IMR-90 (cell line): ENCODE results near the gene KIF1A. TPM values are rescaled to one million over a fixed set of nuclear protein-coding genes. Genes with fewer than 3 reads are reported as not detected.
"Not testable (repeated sequence)": the region's sequence is repeated elsewhere in the genome, so short reads cannot be mapped to it uniquely, and the experiment has no call there.

Experiments used
- ATAC-seq: fragments of 200-7000 bp; cut with Tn5 transposase; 2 replicates; pipeline ENCODE4 v1.9.1; 2020; ENCODE audit warnings: low read depth, mild to moderate bottlenecking, moderate library complexity
- BruUV-seq: library from RNA; stranded (reverse); fragments of 400-500 nt; replicated peaks from 2 replicates; lab custom pipeline; 2021; lab: Mats Ljungman, UMichigan
- CTCF ChIA-PET: fragments of 300-600 bp; formaldehyde crosslinking; extraction: SDS; loops from one replicate; lab custom pipeline; 2021; ENCODE audit warnings: antibody characterized with exemption; lab: Yijun Ruan, JAX
- POLR2A ChIA-PET: fragments of 300-600 bp; sonication (Branson Sonifier 250); formaldehyde crosslinking; loops from one replicate; lab custom pipeline; 2022; ENCODE audit warnings: antibody characterized with exemption; ENCODE audit not compliant: unreplicated experiment; lab: Charles Lee
- DNase-seq: peaks from one replicate; pipeline ENCODE4 v3.0.0; 2013
- H2AFZ ChIP-seq: replicated peaks from 2 replicates; pipeline ENCODE3; 2013; ENCODE audit warnings: low read length, mild to moderate bottlenecking; ENCODE audit not compliant: poor library complexity
- H2AK5ac ChIP-seq: 2 replicates; pipeline ENCODE4 v1.6.1; 2013; ENCODE audit warnings: low read depth, low read length, inconsistent platforms
- H2AK9ac ChIP-seq: replicated peaks from 2 replicates; pipeline ENCODE3; 2013; ENCODE audit warnings: mild to moderate bottlenecking, low read depth, low read length, moderate library complexity; ENCODE audit not compliant: poor library complexity
- H2BK120ac ChIP-seq: 2 replicates; pipeline ENCODE4 v1.6.1; 2013; ENCODE audit warnings: low read depth, low read length, inconsistent platforms
- H2BK15ac ChIP-seq: 3 replicates; pipeline ENCODE4 v1.6.1; 2013; ENCODE audit warnings: low read depth, low read length, inconsistent platforms
- H2BK20ac ChIP-seq: 2 replicates; pipeline ENCODE4 v1.6.1; 2013; ENCODE audit warnings: low read depth, mild to moderate bottlenecking, inconsistent platforms, low read length, moderate library complexity
- H2BK5ac ChIP-seq: 2 replicates; pipeline ENCODE4 v1.6.1; 2013; ENCODE audit warnings: mild to moderate bottlenecking, low read depth, low read length, inconsistent platforms; ENCODE audit not compliant: poor library complexity, severe bottlenecking
- H3K14ac ChIP-seq: replicated peaks from 2 replicates; pipeline ENCODE4 v1.6.1; 2013; ENCODE audit warnings: low read depth, low read length, inconsistent platforms
- H3K18ac ChIP-seq: 2 replicates; pipeline ENCODE4 v1.6.1; 2013; ENCODE audit warnings: low read depth, low read length, control low read depth
- H3K23ac ChIP-seq: 2 replicates; pipeline ENCODE4 v1.6.1; 2013; ENCODE audit warnings: low read depth, low read length, inconsistent platforms
- H3K27ac ChIP-seq: 2 replicates; pipeline ENCODE4 v1.5.1; 2013; ENCODE audit warnings: mild to moderate bottlenecking, control low read depth, low read length; ENCODE audit not compliant: insufficient read depth
- H3K27me3 ChIP-seq: 2 replicates; pipeline ENCODE4 v1.6.1; 2013; ENCODE audit warnings: low read length; ENCODE audit not compliant: control insufficient read depth, insufficient read depth
- H3K36me3 ChIP-seq: 2 replicates; pipeline ENCODE4 v1.6.1; 2013; ENCODE audit warnings: low read length, mixed read lengths; ENCODE audit not compliant: control insufficient read depth, insufficient read depth
- H3K4ac ChIP-seq: 2 replicates; pipeline ENCODE4 v1.6.1; 2013; ENCODE audit warnings: low read depth, low read length, inconsistent platforms
- H3K4me1 ChIP-seq: 2 replicates; pipeline ENCODE4 v1.6.1; 2013; ENCODE audit warnings: low read length, mixed read lengths; ENCODE audit not compliant: control insufficient read depth, insufficient read depth
- H3K4me2 ChIP-seq: 2 replicates; pipeline ENCODE4 v1.6.1; 2013; ENCODE audit warnings: low read depth, mild to moderate bottlenecking, control low read depth, low read length, moderate library complexity
- H3K4me3 ChIP-seq: 2 replicates; pipeline ENCODE4 v1.5.1; 2013; ENCODE audit warnings: low read depth, mild to moderate bottlenecking, control low read depth, low read length, moderate library complexity; ENCODE audit not compliant: insufficient read depth
- H3K56ac ChIP-seq: 2 replicates; pipeline ENCODE4 v1.6.1; 2013; ENCODE audit warnings: low read length, inconsistent platforms; ENCODE audit not compliant: insufficient read depth; ENCODE audit errors: extremely low read depth
- H3K79me1 ChIP-seq, 2 experiments: 2 replicates each; pipeline ENCODE4 v1.6.1; 2013; ENCODE audit warnings: low read length in 2 of 2, inconsistent platforms in 1 of 2, low read depth in 1 of 2
- H3K9ac ChIP-seq: 2 replicates; pipeline ENCODE4 v1.6.1; 2013; ENCODE audit warnings: low read depth, low read length, control low read depth
- H3K9me1 ChIP-seq: 2 replicates; pipeline ENCODE4 v1.6.1; 2013; ENCODE audit warnings: low read length, inconsistent platforms; ENCODE audit not compliant: insufficient read depth
- H3K9me3 ChIP-seq: 2 replicates; pipeline ENCODE4 v1.6.1; 2013; ENCODE audit warnings: low read length; ENCODE audit not compliant: control insufficient read depth, insufficient read depth
- H4K20me1 ChIP-seq: 2 replicates; pipeline ENCODE4 v1.6.1; 2013; ENCODE audit warnings: low read length, inconsistent platforms; ENCODE audit not compliant: insufficient read depth
- H4K5ac ChIP-seq: 2 replicates; pipeline ENCODE4 v1.6.1; 2013; ENCODE audit warnings: mild to moderate bottlenecking, low read depth, low read length, control low read depth
- H4K8ac ChIP-seq, 2 experiments: 2 replicates each; pipeline ENCODE4 v1.6.1; 2013; ENCODE audit warnings: low read depth in 2 of 2, low read length in 2 of 2, control low read depth in 1 of 2, inconsistent platforms in 1 of 2
- H4K91ac ChIP-seq: 2 replicates; pipeline ENCODE4 v1.6.1; 2013; ENCODE audit warnings: low read depth, low read length, inconsistent platforms; ENCODE audit not compliant: insufficient read depth
- WGBS, 2 experiments: methylation state at CpG; one replicate each; pipeline versions ENCODE4 v1.1.5 to v1.1.7; 2013; ENCODE audit warnings: missing lambda C conversion rate in 2 of 2; ENCODE audit not compliant: insufficient read length in 1 of 2; ENCODE audit errors: extremely low coverage in 2 of 2; 5-methylcytosine and 5-hydroxymethylcytosine counted together
- dilution Hi-C: fragments of 300-500 bp; cut with HindIII; formaldehyde crosslinking; loops from one replicate; pipeline ENCODE4 v1.14.3; 2018; ENCODE audit warnings: low sequenced_read_pairs; ENCODE audit not compliant: unreplicated experiment
- in situ Hi-C: fragments of 300-500 bp; cut with MboI; formaldehyde crosslinking; loops from 3 replicates; pipeline ENCODE4 v1.14.3; 2019; ENCODE audit warnings: low sequenced_read_pairs, inconsistent platforms, mixed read lengths
- intact Hi-C: fragments of 100-400 bp; cut with micrococcal nuclease; formaldehyde crosslinking; loops from 2 replicates; pipeline ENCODE4 v1.10.0; 2022
- polyA plus RNA-seq, 3 experiments: library from polyadenylated mRNA; depleted of rRNA; stranded (reverse); fragments of >200 nt; gene quantifications; 2 replicates each; pipeline ENCODE4 v1.2.3, GENCODE V29; 2012; ENCODE audit warnings: low replicate concordance in 1 of 3
- total RNA-seq: library from RNA; depleted of rRNA; stranded (reverse); fragments of >200 nt; gene quantifications from 2 replicates; pipeline ENCODE4 v1.2.3, GENCODE V29; 2012

KIF1A gene
- total and polyA plus RNA-seq, 2 of the 4 experiments (the other 2 are of a cell fraction) = under 0.01 TPM; not detected in 1

DNA sequence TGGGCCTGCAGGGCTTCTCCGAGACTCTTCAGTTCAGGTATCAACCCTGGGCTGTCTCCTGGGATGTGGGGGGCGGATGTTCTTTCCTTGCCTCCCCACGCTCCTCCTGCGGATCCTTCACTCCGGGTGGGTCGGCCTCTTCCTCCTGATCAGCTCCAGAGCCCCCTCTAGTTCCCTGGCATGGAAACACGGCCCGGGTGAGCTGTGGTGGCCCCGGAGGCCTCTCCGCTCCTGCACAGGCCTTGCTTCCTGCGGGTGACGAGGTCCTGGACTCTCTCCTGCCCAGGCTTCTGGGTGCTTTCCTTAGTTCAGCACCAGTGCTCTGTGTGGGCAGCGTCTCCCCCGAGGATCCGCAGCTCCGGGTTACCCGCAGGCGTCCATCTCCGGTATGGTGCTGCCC is 124.4 kb downstream of the KIF1A start:
- H3K9me3 ChIP-seq, H3K9me1 ChIP-seq, intact Hi-C loops, H2AK5ac ChIP-seq, H3K18ac ChIP-seq, H3K79me1 ChIP-seq, BruUV-seq, H3K4me3 ChIP-seq, CTCF ChIA-PET, H2BK5ac ChIP-seq, H3K9ac ChIP-seq, H2BK120ac ChIP-seq, H2AK9ac ChIP-seq, H3K23ac ChIP-seq, H4K5ac ChIP-seq, H2BK20ac ChIP-seq, H3K4me2 ChIP-seq, H3K14ac ChIP-seq, H3K4me1 ChIP-seq, H4K91ac ChIP-seq, H3K36me3 ChIP-seq, DNase-seq, H3K4ac ChIP-seq, H3K27ac ChIP-seq, ATAC-seq, H2AFZ ChIP-seq, H3K27me3 ChIP-seq, POLR2A ChIA-PET, H4K20me1 ChIP-seq, in situ Hi-C loops, H3K56ac ChIP-seq, dilution Hi-C loops, H4K8ac ChIP-seq, H2BK15ac ChIP-seq: not testable (repeated sequence)
- WGBS, 2 experiments = no CpG with 5 or more reads among the region's 19 CpGs

GRCh38 chr2:240694304-240694703 is 125.7 kb downstream of the KIF1A start:
- H3K9me3 ChIP-seq, CTCF ChIA-PET, H2BK120ac ChIP-seq, ATAC-seq, H2BK15ac ChIP-seq, H3K36me3 ChIP-seq, H2AK9ac ChIP-seq, H3K9me1 ChIP-seq, intact Hi-C loops, POLR2A ChIA-PET, H2BK20ac ChIP-seq, H2BK5ac ChIP-seq, H4K8ac ChIP-seq, H3K4me1 ChIP-seq, H3K27ac ChIP-seq, H4K20me1 ChIP-seq, H3K23ac ChIP-seq, H3K79me1 ChIP-seq, in situ Hi-C loops, H3K27me3 ChIP-seq, BruUV-seq, H4K5ac ChIP-seq, H3K4me3 ChIP-seq, H2AFZ ChIP-seq, H3K4me2 ChIP-seq, H3K9ac ChIP-seq, DNase-seq, H3K18ac ChIP-seq, H2AK5ac ChIP-seq, H3K14ac ChIP-seq, H3K4ac ChIP-seq, H3K56ac ChIP-seq, H4K91ac ChIP-seq, dilution Hi-C loops: not testable (repeated sequence)
- no CpG with 5 or more reads among the region's 12 CpGs for WGBS, 2 experiments
